HG03095 (cell line): ENCODE measurements around the gene COL6A2.
"Not testable (repeated sequence)": the region's sequence is repeated elsewhere in the genome, so short reads cannot be mapped to it uniquely, and the experiment has no call there.

Source experiments
- ATAC-seq: cut with Tn5 transposase; IDR thresholded peaks from one replicate; pipeline ENCODE4 v1.9.1; 2021; ENCODE audit warnings: moderate library complexity; ENCODE audit not compliant: unreplicated experiment

The COL6A2 gene

DNA sequence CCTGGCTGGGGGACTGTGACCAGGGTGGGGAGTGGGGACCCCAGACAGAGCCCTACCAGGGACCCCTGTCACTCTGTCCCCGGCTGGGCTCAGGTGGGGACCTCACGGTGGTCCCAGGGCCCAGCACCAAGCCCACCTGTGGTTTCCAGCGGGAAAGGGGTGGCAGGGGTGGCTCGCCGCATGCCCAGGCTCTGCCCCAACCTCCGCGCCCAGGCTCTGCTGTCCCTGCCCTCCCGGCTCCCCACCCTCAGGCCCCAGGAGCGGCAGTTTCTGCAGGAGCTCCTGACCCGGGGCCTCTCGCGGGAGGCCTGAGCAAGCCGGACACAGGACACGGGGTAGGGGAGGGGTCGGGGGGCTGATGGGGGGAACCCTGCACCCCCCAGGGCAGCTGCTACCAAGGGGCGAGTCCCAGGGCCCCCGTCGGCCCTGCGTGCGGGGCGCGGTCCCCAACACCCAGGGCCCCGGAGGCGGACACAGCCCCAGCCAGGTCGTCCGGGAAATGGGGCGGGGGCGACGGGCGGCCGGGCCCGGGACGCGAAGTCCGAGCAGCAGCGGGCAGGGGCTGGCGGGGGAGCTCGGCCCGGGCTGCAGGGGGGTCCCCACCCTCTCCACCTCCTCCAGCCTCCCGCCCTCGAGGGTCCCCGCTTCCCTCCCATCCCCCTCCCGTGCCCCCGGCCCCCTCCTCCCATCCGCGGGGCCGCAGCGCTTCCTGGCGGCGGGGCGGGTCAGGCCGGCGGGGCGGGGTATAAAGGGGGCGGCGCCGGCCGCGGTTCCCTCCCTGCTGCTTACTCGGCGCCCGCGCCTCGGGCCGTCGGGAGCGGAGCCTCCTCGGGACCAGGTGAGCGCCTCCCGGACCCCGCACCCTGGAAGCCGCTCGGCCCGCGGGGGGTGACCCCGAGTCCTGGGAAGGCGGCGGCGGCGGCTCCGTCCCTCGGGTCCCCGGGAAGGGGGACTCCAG lies at the start of gene COL6A2:
Gene COL6A2, plus strand, starts transcription at position 777 of the 958 bp plus-strand sequence.
- ATAC-seq = no peak

DNA sequence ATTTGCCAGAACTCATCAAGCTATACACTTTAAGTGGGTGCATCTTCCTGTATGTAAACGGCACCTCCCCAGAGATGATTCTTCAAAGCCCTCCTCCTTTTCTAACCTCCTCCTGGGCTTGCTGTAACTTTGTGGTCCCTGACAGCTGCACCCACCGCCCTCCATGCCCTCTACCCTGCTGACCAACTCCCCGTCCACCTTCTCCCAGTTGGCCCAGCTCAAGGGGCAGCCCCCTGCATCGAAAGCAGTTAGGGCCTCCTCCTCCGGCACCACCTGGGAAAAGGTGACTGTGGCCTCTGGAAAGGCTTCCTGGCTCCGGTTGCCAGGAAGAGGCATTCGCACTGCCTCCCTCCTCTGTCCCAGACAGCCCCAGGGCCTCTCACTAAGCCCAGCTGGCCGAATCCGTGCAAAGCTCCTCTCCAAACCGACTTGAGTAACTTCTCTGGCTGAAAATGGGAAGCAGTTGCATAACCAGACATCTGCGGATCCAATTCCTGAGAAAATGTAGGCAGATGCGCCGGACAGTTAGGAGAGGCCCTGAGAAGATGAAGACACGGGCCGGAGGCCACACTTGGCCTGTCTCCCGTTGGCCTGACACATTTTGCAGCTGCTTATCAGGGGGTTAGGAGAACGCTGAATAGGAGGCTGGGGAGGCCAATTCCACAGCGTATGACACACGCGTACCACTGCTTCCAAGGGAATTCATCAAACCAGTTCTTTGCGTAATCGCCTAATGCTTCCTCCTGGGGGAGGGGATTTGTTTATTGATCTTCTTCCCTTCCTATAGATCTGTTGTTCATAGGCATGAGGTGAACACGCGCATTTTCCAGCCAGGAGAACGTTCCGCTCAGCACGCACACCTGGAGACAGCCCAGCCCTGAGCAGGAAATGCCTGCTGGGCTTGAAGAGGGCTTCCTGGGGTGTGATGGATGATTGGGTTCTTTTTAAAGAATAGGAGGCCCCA lies 48.7 kb upstream of the COL6A2 start:
- ATAC-seq = no peak

DNA sequence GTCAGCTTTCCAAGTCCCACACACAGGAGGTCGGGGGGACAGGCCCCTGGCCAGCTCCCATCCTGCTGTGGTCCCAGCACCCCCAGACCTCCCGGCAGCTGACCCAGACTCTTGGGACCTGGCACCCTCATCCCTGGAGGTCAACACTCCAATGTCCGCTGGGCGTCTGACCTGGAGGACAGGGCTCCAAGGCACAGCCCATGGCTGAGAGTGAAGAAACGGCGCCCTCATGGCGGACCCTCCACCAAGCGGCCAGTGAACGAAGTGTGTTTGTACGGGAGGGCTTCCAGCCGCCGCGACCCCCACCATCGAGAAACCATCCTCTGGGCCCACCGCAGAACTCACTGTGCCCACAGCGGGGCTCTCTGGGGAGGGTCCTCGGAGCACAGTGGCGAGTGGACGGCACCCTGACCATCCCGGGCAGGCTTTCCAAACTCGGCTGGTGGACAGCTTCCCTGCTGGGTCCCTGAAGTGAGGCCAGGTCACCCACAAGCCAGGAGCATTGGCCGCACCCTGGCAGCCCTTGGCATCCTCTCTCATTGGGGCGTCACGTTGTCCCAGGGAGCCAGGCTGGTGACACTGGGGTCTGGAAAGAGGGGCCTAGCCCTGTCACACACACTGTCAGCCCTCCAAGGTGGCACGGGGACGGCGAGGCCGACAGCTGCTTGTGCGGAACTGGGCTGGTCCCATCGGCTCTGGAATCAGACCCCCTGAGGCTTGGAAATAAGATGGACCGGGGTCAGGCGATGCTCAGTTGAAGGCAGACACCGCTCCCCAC lies 47.8 kb upstream of the COL6A2 start:
- ATAC-seq = no peak

DNA sequence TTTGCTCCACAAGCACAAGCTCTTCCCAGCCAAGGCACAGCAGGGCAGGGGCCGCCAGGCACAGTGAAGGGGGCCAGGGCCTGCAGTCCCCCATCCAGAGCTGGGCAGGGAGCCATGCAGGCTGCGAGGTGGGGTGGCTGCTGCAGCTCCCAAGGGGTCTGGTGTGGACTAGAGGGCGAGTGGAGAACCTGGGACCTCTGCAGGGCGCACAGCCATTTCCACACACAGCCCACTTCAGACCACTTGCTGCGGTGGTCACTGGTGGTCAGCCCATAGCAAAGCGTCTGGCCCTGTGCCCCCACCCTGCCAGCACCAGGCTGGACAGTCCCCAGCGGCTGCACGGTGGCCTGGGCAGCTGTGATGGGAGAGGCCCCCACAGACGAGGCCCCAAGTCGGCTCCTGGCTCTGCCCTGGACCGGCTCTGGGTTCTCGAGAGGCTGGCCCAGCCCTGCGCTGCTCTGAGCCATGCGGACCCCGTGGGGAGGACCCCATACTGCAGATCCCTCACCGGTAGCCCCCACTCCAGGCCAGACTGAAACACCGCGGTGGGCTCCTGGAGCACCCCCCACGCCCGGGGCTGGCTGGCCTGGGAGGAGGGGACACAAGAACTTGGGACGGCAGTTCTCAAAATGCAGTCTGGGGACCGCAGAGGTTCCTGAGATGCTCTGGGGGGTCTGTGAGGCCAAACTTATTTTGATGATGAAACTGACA lies 47.1 kb upstream of the COL6A2 start:
- no peak for ATAC-seq

DNA sequence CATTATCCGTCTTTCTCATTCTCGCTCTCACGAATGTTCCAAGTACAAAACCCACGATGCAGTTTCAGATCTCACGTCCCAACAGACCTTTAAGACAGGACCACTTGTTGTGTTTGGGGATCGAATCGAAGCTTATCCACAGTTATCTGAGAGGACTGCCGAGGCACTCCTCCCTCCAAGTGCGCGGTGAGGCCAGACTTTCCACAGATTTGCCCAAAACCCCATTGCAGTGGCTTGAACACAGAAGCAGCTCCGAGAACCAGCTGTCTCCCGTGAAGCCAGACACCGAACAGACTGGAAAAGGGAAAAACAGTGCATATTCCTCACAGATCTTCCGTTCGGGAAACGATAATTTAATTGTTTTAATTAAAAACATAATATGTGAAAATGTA lies 46.5 kb upstream of the COL6A2 start:
- ATAC-seq = no peak

DNA sequence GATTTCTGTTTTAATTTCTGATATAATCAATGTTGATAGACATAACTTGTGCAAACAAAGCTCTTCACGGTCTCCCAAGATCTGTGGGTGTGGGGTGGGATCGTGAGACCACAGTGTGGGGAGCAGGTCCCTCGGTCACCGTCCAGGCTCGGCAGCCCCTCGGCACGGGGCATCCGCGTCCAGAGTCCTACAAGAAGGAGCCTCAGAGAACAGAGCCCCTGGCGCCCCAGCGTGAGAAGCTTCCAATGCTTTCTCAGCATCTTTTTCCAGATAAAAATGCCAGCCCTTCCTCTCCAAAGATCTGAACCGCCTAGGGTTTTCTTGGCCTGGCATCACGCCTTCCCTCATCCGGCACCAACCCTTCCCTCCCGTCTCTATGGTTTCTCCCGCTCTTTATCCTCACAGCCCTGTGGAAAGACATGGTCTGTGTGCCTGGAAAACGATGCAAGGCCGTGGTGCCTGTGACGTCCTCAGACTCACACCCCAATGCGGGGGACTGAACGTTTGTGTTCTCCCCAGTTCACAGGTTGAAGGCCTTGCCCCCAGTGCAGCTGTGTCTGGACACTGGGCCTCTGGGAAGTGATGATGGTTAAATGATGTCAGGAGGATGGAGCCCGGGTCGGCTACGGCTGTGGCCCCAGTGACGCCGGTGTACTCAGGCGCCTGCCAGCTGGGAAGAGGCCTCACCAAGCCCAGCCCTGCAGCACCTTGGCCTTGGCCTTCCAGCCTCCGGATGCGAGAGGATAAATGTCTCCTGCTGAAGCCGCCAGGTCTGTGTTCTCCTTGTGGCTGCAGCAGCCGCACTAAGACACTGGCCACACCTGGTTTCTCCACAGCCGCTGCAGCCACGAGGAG lies 45.9 kb upstream of the COL6A2 start:
- no peak for ATAC-seq

DNA sequence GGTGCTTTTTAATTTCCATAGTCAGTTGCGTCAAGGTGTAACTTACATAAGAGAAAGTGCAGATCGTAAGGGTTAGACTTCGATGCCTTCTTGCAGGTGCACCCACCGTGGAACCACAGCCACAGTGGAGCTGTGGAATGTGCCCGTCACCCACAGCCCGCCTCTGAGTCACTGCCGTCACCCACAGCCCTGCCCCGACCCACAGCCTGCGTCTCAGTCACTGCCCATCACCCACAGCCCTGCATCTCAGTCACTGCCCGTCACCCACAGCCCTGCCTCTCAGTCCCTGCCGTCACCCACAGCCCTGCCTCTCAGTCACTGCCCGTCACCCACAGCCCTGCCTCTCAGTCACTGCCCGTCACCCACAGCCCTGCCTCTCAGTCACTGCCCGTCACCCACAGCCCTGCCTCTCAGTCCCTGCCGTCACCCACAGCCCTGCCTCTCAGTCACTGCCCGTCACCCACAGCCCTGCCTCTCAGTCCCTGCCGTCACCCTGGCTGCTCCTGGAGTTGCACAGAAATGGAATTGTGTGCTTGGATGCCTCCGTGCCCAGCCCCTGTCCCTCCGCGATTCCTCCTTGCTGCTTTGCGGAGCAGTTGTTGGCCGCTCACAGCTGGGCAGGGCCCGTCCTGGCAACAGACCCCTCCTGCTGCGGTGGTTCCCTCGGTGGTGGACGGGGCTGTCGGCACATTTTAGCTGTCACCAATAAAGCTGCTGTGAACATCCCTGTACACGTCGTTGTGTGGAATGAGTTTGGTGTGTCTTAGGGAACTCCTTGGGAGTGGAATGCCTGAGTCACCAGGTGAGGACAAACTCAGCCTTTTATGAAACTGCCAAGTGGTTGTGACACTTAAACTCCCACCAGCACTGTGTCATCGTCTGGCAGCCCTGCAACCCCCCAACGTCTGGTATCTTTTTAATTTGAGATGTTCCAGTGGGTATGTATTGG lies 44.9 kb upstream of the COL6A2 start:
- no peak for ATAC-seq

DNA sequence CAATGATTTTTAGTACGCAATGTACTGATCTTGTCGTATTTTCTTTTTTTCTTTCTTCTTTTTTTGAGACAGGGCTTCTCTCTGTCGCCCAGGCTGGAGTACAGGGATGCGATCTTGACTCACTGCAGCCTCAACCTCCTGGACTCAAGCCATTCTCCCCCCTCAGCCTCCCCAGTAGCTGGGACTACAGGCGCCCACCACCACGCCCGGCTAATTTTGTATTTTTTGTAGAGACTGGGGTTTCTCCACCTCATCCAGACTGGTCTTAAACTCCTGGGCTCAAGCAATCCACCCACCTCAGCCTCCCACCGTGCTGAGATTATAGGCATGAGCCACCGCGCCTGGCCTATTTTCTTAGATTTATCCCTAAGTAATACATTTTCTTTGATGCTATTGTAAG lies 43.9 kb upstream of the COL6A2 start:
- no peak for ATAC-seq

DNA sequence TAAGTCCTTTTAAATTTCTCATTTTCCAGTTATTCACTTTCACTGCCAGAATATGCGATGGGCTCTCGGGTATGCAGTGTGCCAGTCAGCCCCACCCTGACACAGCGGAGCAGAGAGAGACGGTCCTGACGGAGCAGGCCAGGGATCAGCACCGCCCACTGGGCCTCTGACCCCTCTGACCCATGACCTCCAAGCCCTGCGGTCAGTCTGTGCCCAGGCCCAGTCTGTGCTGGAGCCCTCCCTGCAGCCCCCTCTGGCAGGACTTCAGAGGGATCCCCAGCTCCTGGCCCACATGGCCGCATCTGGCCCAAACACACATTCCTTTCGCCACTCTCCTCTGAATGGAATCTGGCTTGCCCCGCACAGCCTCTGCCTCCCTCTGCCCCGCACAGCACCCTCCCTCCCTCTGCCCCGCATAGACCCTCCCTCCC lies 43.4 kb upstream of the COL6A2 start:
- ATAC-seq = no peak

DNA sequence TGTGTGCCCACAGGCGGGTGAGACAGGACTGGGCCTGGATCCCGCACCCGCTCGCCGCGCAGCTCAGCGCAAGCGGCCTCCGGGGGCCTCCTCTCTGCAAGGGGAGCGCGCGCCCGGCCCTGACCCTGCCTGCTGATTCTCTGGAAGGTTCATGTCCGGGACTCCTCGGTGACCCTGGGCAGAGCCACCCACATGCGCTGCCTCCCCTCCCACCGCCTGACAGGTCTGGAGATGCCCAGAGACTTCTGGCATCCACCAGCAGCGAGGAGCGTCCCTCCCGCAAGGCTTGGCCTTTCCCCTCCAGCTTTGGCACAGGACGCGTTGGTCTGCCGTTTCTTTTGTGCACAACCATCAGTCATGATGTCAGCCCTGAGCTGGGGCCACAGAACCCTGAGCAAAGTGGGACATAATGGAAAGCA lies 42.0 kb upstream of the COL6A2 start:
- ATAC-seq = no peak

DNA sequence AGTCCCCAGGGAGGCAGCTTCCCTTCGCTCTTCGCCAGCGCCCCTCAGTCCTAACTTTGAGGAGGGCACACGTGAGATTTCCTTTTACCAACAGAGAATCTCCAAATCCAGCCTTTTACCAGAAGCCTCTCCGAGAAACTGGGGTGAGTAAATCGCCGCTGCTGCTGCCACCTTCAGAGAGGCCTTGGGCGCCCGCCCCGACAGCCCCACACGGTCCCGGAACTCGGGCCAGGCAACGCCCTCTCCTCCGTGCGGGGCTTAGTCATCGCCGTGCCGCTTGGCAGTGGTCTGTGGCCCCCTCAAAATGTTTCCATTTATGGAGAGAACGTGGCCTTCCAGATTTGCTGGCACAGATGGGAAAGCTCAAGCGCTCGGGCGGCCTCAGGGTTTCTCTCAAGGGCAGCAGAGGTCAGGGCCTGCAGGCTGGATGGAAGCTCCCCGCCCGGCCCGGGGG lies 41.4 kb upstream of the COL6A2 start:
- no peak for ATAC-seq

DNA sequence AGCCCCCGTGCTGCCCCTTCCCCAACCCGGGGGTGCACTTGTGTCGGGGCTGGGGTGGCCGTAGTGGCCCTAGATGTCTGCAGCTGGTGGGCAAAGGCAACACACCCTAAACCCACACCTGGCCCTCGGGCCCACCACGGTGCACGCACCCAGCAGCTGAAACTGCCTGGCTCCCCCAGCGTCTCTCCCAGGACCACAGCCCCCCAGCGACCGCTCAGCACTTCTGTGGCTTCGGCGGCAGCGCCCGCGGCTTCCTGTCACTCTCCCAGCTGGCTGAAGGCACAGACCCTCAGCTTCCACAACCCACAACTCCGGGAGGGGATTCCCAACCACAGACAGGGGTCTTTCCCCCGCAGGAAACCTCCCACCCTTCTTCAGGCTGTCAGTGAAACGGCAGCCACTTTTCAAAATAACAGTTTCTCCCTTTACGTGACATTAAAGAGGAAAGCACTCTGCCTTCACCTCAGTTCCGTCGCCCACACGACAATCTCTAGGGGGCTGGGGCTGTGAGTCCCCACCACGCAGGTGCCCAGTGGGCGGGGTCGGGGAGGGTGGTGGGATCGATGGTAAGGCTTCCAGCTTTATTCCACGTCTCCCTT lies 40.7 kb upstream of the COL6A2 start:
- no peak for ATAC-seq

DNA sequence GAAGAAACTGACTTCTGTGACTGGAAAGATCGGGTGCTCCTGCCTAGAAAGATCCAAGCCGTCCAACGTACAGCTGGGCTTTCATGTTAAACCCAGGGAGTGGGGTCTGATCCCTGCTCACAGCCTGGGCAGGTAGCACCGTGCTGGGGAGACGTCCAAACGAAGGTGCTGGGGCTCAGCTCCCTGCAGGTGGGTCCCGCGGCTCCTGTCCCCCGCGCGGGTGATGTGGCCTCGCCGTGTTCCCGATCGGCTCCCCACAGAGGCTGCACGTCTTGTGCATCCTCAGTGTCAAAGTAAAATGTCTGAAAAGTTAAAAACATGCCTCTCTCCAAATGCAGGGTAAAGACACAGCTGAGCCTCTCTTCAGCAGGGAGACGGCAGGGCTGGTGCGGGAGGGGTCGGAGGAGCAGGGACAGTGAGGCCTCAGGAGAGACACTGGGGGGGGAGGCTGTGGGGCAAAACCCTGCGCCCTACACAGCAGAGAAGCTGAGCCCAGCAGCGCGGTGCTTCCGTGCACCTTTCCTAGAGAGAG lies 40.1 kb upstream of the COL6A2 start:
- no peak for ATAC-seq

DNA sequence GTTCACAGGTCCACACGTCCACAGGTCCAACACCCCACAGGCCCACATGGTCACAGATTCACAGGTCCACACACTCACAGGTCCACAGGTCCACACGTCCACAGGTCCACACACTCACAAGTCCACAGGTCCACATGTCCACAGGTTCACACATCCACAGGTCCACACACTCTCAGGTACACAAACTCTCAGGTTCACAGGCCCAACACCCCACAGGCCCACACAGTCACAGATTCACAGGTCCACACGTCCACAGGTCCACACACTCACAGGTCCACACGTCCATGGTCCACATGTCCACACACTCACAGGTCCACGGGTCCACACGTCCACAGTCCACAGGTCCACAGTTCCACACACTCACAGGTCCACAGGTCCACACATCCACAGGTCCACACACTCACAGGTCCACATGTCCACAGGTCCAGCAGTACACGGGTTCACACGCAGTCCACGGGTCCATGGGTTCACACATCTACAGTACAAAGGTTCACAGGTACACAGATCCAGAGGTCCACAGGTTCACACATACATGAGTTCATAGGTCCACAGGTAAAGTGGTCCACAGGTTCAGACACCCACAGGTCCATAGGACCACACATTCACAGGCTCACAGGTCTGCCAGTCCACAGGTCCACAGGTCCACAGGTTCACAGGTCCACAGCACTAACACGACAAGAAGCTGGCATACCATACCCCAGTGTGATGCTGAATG lies 39.3 kb upstream of the COL6A2 start:
- no peak for ATAC-seq

DNA sequence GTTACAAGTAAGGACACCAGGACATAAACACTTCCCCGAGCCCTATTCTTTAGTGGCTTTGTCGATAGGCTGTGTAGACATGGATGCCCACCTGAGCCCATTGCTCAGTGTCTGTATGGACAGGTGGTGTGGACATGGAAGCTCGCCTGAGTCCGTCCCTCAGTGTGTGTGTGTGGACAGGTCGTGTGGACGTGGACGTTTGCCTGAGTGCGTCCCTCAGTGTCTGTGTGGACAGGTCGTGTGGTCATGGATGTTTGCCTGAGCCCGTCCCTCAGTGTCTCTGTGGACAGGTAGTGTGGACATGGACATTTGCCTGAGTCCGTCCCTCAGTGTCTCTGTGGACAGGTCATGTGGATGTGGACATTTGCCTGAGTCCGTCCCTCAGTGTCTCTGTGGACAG lies 38.7 kb upstream of the COL6A2 start:
- no peak for ATAC-seq

DNA sequence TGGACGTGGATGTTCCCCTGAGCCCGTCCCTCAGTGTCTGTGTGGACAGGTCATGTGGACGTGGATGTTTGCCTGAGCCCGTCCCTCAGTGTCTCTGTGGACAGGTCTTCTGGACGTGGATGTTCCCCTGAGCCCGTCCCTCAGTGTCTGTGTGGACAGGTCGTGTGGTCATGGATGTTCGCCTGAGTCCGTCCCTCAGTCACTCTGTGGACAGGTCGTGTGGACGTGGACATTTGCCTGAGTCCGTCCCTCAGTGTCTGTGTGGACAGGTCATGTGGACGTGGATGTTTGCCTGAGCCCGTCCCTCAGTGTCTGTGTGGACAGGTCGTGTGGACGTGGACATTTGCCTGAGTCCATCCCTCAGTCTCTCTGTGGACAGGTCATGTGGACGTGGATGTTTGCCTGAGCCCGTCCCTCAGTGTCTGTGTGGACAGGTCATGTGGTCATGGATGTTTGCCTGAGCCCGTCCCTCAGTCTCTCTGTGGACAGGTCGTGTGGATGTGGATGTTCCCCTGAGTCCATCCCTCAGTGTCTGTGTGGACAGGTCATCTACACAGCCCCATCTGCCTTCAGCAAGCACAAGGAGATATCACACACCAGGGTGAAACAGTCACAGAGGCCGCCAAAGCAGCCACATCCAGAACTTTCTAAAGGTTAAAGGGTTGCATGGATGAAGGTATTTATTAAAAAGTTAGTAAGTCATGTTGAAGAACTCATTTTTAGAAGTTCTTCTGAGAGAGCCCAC lies 38.0 kb upstream of the COL6A2 start:
- ATAC-seq = not testable (repeated sequence)
